KBM-7 (cell line): Measurements from ENCODE around the gene PPP1R8.
"Not testable (repeated sequence)": the region's sequence is repeated elsewhere in the genome, so short reads cannot be mapped to it uniquely, and the experiment has no call there.

ENCODE experiments used
- DNase-seq: peaks from one replicate; pipeline ENCODE4 v3.0.0-alpha.2; 2015
- in situ Hi-C: fragments of 300-500 bp; cut with MboI; formaldehyde crosslinking; loops from 2 replicates; pipeline ENCODE4 v1.14.3; 2020; ENCODE audit warnings: low sequenced_read_pairs, low pct_unique_long_range_greater_than_20kb, mixed read lengths

Gene PPP1R8

GRCh38 chr1:27829339-27829960 is 1.1 kb upstream of the PPP1R8 start:
- in situ Hi-C loops, DNase-seq: not testable (repeated sequence)

DNA sequence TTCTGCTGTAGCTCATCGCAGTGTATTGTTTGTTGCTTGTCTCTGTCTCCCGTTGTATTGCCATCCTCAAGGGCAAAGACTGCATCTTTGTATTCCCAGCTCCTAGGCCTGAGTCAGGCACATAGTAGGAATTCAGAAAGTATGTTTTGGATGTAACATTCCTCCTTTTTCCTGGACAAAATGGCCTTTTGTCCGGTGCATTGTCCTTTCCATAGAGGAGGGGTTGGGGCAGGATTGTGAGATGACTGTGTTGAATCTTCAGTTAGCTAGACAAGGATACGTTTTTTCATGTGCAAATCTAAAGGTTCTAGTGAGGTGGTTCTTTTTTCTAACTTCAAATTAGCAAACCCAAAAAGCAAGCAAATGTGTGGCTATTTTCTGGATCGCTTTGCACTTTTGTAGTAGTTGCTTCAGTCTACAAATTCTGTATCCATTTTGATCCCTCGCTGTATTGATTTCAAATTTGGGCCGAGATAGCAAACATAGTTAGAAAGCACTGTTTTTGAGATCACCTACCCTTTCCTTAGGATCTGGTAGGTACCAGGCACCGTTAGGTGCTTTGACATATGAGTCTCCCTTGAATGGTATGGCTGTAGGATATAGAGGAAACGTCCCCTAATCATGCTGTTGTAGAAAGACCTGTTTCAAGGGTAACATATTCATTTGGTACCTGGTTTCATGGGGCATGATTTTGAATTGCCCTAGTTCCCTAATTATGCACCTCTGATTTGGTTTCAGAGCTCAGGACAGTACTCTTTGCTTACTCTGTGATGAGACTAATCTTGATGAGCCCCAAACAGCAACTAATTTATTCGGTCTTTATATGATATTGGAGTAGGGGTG is 1.2 kb downstream of the PPP1R8 start:
- in situ Hi-C loops: no loop called here
- DNase-seq: no peak

DNA sequence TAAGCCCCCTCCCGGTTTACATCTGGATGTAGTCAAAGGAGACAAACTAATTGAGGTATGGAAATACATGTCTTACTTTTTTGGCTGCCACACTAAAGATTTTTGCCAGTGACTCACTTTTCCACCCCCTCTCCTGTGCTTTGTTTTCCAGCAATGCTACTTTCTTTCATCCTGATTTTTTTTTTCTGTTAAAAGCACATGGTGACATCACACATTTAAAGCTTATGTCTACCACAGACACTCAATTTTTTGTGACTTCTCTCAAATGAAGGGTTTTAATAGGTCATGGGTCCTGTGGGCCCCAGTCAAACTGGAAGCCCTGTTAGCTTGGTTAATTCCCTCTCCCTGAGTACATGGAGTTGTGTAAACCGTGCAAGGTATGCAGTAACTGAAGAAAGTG is 2.2 kb downstream of the PPP1R8 start:
- DNase-seq: no peak
- in situ Hi-C loops: no loop called here

DNA sequence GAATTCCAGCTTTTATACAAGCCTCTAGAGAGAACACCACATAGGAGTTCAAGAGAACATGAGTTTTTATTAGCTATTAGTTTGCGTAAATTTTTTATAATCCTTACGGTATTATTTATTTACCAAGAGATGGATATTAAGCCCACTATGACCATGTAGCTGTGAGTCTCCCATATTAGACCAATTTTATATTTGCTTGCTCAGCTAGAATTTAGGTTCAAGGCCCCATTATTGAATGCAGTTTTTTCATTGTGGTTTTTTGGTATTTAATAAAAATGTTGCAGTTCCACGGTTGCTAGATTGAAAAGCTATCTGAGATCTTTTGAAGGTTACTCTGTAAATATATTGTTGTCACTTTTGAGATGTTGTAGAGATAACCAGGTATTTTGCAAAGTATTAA is 2.9 kb downstream of the PPP1R8 start:
- no peak for DNase-seq
- in situ Hi-C loops: no loop called here

DNA sequence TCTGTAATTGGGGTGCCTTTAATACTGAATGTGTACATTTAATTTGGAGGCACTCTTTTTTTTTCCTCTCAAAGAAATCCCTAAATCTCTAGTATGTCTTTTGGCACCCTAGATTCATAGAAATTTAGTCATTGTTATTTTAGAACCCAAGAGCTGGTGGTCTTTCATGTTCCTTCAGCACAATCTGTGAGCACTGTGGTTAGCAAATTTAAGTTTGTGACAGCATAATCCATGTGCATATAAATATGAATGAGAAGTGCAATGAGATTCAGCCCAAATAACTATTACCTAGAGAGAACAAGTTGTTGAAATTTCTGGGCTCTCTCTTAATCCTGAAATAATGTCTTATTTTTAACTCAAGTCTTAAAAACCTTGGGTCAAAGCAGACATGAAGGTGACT is 4.5 kb downstream of the PPP1R8 start:
- in situ Hi-C loops: no loop called here
- no peak for DNase-seq

- in situ Hi-C loops: no loop called here
- no peak for DNase-seq
These were observed 4.9 kb downstream of the PPP1R8 start for GRCh38 chr1:27835501-27835900.

GRCh38 chr1:27849951-27850350 is 19.4 kb downstream of the PPP1R8 start:
- no peak for DNase-seq
- in situ Hi-C loops: loop anchor here (25.0 kb wide), 1 partner anchor 137 kb away; no protein-coding TSS in a partner anchor

GRCh38 chr1:27855085-27855484 is 24.5 kb downstream of the PPP1R8 start:
- in situ Hi-C loops: loop anchor here (25.0 kb wide), 1 partner anchor 132 kb away; no protein-coding TSS in a partner anchor
- no peak for DNase-seq

DNA sequence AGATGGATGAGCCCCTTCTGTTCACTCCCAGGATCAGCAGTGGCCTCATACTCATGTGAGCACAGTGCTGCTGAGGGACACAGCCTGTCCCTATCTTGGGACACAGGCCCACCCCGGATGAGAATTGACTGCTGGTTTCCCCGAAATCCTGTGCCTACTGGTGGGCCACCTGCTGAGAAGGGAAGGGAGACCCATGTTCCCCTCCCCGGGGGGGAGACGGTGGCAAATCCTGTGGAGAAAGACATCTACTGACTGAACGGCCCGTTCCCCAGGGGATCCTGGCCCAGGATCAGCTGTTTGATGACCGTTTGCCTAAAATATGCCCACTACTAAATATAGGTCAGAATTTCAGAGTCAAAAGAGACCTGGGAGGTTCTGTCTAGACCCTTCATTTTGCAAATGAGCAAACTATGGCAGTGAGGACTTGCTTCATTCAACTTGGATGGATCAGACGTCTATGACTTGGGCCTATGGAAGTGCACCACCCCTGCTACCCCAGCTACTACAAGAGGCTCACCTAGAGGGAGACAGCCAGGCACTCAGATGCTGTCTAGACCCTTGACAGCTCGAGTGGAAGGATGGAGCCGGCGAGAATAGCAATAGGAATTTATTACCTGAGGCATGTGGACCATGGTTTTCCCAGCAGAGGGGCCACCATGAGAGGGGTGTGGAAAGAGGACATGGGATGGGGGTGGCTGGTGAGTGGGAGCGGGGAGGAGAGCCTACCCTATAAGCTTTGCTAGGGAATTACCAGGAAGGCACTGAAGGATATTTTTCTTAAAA is 26.2 kb downstream of the PPP1R8 start:
- DNase-seq: no peak
- in situ Hi-C loops: loop anchor here (25.0 kb wide), 1 partner anchor 131 kb away; no protein-coding TSS in a partner anchor

DNA sequence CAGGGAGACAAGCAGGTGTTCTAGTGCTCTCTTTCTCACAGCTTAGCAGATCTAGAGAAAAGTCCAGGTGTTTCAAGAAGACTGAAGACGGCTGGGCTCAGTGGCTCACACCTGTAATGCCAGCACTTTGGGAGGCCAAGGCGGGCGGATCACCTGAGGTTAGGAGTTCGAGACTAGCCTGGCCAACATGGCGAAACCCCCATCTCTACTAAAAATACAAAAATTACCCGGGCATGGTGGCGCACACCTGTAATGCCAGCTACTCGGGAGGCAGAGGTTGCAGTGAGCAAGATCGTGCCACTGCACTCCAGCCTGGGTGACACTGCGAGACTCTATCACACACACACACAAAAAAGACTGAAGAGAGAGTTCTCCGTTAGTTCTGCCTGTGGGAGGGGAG is 27.0 kb downstream of the PPP1R8 start:
- not testable (repeated sequence) for DNase-seq
- in situ Hi-C loops: loop anchor here (25.0 kb wide), 1 partner anchor 130 kb away; no protein-coding TSS in a partner anchor

DNA sequence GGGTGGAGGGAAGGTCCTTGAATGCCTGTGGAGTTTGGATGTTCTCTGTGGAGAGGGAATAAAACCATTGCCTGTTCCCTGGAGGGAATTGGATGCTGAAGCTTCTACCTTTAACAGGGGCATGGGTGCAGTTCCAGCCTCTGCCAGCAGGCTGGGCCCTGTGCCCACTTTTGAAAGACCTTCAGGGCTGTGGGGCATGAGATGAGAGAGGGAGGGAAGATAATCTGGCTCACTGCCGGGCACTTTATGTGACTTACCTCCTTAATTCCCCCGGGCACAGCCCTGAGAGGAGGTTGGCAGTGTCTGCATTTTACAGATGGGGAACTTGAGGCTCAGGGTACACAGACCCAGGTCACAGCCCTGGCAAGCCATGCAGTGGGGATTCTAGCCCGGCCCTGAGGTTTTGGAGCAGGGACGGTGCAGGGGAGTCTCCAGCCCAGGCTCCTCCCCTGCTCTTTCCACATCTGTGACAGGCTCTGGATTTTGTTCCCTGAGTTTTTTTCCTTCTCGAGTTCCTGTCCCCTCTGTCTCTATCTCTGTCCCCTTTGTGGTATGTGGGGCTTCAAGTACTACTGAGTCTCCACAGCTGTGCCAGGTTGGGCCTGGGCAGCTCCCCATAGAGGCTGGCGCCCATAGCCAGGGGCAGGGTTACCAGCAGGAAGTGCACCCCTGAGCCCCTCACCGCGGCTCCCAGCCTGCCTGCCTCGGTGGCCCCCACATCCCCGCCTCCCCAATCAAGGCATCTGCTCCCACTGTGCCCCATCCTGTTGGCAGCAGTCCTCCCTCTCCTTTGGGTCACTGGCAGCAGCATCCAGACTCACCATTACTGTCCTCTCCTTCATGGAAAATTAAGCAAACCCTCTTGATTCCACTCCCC is 27.7 kb downstream of the PPP1R8 start:
- in situ Hi-C loops: loop anchor here (25.0 kb wide), 1 partner anchor 129 kb away; no protein-coding TSS in a partner anchor
- DNase-seq: peak; percentile 89

DNA sequence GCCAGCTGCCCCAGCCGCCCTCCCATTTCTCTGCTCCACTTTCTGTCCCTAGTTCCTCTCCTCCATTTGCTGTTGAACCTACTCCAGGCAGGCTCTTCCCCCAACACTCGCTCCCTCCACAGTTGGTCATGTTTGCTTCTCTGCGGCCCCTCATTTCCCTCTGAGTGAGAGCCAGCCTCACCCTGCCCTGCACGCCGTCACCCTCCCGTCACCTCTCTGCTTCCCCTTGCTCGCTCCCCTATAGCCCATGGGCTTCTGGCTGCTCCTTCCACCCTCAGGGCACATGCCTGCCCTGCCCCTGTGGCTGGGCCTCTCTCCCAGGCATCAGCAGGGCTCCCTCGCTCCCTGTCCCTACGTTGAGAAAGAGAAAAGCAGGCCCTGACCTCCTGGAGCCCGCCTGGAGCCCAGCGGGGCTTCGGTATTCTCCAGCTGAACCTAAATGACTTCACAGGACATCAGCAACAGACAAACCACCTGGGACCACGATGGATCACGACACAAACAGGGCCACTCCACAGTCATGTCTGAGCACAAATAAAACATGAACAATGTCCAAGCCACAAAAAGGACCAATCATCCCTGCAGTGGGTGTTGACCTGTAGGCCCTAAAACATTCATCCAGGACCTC is 28.5 kb downstream of the PPP1R8 start:
- in situ Hi-C loops: loop anchor here (25.0 kb wide), 1 partner anchor 128 kb away; no protein-coding TSS in a partner anchor
- DNase-seq: no peak

- DNase-seq: no peak
- in situ Hi-C loops: loop anchor here (25.0 kb wide), 1 partner anchor 126 kb away; no protein-coding TSS in a partner anchor
These were observed 30.9 kb downstream of the PPP1R8 start for GRCh38 chr1:27861436-27861835.

GRCh38 chr1:27862004-27862403 is 31.4 kb downstream of the PPP1R8 start:
- in situ Hi-C loops: loop anchor here (25.0 kb wide), 1 partner anchor 125 kb away; no protein-coding TSS in a partner anchor
- no peak for DNase-seq

DNA sequence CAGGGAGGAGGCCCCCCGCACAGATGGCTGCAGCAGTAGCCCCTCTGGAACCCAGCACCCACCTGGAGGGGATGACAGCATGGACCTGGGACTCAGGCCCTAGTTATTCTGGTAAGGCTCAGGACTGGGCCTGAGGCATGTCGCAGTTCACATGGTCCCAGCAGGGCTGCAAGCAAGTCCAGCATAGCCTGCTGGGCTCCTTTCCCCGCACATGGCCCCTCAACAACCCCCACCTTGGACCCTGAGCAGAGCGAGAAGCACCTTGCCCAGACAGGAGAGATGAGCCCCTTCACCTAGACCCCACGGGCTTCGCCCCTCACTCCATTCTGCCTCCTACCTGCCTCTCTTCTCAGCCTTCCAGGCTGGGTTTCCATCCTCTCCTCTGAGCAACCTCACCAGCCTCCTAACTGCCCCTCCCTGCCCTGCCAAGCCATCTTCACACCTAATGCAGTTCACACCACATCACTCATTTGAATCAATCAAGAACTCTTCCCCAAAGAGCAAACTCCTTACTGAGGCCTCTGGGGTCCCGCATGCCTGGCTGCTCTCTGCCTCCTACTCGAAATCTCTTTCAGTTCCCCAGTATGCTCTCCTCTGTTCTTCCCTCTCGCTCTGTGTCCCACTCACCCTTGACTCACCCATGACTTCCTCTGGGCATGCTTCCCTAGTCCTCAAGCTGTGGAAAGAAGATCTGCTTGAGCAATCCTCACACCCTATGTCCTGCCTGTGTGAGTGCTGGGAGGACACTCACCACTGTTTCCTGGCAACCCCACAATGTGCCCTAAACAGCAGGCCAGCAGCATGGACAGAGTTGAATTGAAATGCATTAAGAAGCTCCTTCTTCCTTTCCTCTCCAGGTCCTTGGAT is 32.3 kb downstream of the PPP1R8 start:
- in situ Hi-C loops: loop anchor here (25.0 kb wide), 1 partner anchor 124 kb away; no protein-coding TSS in a partner anchor
- DNase-seq: peak; percentile 82

- no peak for DNase-seq
- in situ Hi-C loops: loop anchor here (25.0 kb wide), 1 partner anchor 124 kb away; no protein-coding TSS in a partner anchor
These were observed 32.9 kb downstream of the PPP1R8 start for GRCh38 chr1:27863538-27863915.
